GM23248 (cell line): Measurements from ENCODE around the gene TAS2R13.

Experiments used
- EZH2 ChIP-seq: fragments of 200-600 bp; sonication (generic); IDR thresholded peaks from 2 replicates; pipeline ENCODE4 v1.6.1; 2018; ENCODE audit warnings: antibody characterized with exemption, mild to moderate bottlenecking; ENCODE audit not compliant: insufficient read depth, poor library complexity, severe bottlenecking
- EZH2phosphoT487 ChIP-seq: fragments of 200-600 bp; sonication (generic); IDR thresholded peaks from 2 replicates; pipeline ENCODE4 v1.6.1; 2018; ENCODE audit warnings: antibody characterized with exemption, moderate library complexity, mild to moderate bottlenecking, low read depth; ENCODE audit not compliant: insufficient read depth

- TF ChIP-seq EZH2: no peak
- TF ChIP-seq EZH2phosphoT487: no peak
These were observed 32.7 kb upstream of the TAS2R13 start for GRCh38 chr12:10941916-10942607.
